PC-3 (cell line): ENCODE data around the gene BTBD7. TPM values are rescaled to one million over a fixed set of nuclear protein-coding genes. Genes with fewer than 3 reads are reported as not detected.

Experiments used
- ATAC-seq: fragments of 200-7000 bp; cut with Tn5 transposase; 2 replicates; pipeline ENCODE4 v1.9.1; 2020; ENCODE audit warnings: mild to moderate bottlenecking, moderate library complexity
- BruUV-seq: library from RNA; stranded (reverse); fragments of 400-500 nt; replicated peaks from 2 replicates; lab custom pipeline; 2021; lab: Mats Ljungman, UMichigan
- CTCF ChIA-PET: fragments of 300-600 bp; sonication (Branson Sonifier 250); formaldehyde crosslinking; loops from one replicate; lab custom pipeline; 2022; ENCODE audit warnings: antibody characterized with exemption; lab: Charles Lee
- POLR2A ChIA-PET: fragments of 300-600 bp; sonication (Branson Sonifier 250); formaldehyde crosslinking; loops from one replicate; lab custom pipeline; 2022; ENCODE audit warnings: antibody characterized with exemption; ENCODE audit not compliant: unreplicated experiment; lab: Charles Lee
- DNase-seq: peaks from one replicate; pipeline ENCODE4 v3.0.0-alpha.2; 2015
- H2AFZ ChIP-seq: fragments of 300-600 bp; sonication (generic); 2 replicates; pipeline ENCODE4 v1.6.0; 2016; ENCODE audit warnings: antibody characterized with exemption, low read length
- H3F3A ChIP-seq: fragments of 300-600 bp; sonication (generic); one replicate; pipeline ENCODE4 v1.6.0; 2017; ENCODE audit warnings: antibody characterized with exemption, low read length, control low read depth, mild to moderate bottlenecking; ENCODE audit not compliant: unreplicated experiment
- H3K27ac ChIP-seq: fragments of 300-600 bp; sonication (generic); 2 replicates; pipeline ENCODE4 v1.5.1; 2016; ENCODE audit warnings: mild to moderate bottlenecking, low read length
- H3K27me3 ChIP-seq: fragments of 300-600 bp; sonication (generic); 2 replicates; pipeline ENCODE4 v1.6.1; 2016; ENCODE audit warnings: low read length, mixed read lengths
- H3K36me3 ChIP-seq: fragments of 300-600 bp; sonication (generic); 2 replicates; pipeline ENCODE4 v1.6.1; 2016; ENCODE audit warnings: low read depth, mixed run types, low read length, mixed read lengths
- H3K4me1 ChIP-seq: fragments of 300-600 bp; sonication (generic); 2 replicates; pipeline ENCODE4 v1.5.1; 2016; ENCODE audit warnings: low read length; ENCODE audit not compliant: insufficient read depth
- H3K4me2 ChIP-seq: fragments of 300-600 bp; sonication (generic); 2 replicates; pipeline ENCODE4 v1.6.0; 2016; ENCODE audit warnings: low read length
- H3K4me3 ChIP-seq: fragments of 300-600 bp; sonication (generic); 2 replicates; pipeline ENCODE4 v1.5.1; 2016; ENCODE audit warnings: mild to moderate bottlenecking, low read length, mixed read lengths
- H3K79me2 ChIP-seq: fragments of 300-600 bp; sonication (generic); 2 replicates; pipeline ENCODE4 v1.6.1; 2017; ENCODE audit warnings: low read length, mixed read lengths
- H3K9ac ChIP-seq: fragments of 300-600 bp; sonication (generic); 2 replicates; pipeline ENCODE4 v1.6.0; 2016; ENCODE audit warnings: mild to moderate bottlenecking, low read length
- H3K9me2 ChIP-seq: fragments of 300-600 bp; sonication (generic); replicated peaks from 2 replicates; pipeline ENCODE4 v1.6.1; 2016; ENCODE audit warnings: mixed run types, low read length, mixed read lengths
- H3K9me3 ChIP-seq: fragments of 300-600 bp; sonication (generic); 2 replicates; pipeline ENCODE4 v1.6.1; 2016; ENCODE audit warnings: low read length, mixed read lengths
- H4K20me1 ChIP-seq: fragments of 300-600 bp; sonication (generic); 2 replicates; pipeline ENCODE4 v1.6.1; 2016; ENCODE audit warnings: low read length, mixed read lengths
- CTCF ChIP-seq: fragments of 300-600 bp; sonication (generic); conservative IDR thresholded peaks from 2 replicates; pipeline ENCODE4 v1.5.1; 2017; ENCODE audit warnings: antibody characterized with exemption, low read depth, mild to moderate bottlenecking, low read length
- EZH2 ChIP-seq: fragments of 300-600 bp; sonication (generic); IDR thresholded peaks from one replicate; pipeline ENCODE4 v1.6.1; 2017; ENCODE audit warnings: antibody characterized with exemption, mild to moderate bottlenecking, low read length; ENCODE audit not compliant: unreplicated experiment
- EZH2phosphoT487 ChIP-seq: fragments of 300-600 bp; sonication (generic); IDR thresholded peaks from 2 replicates; pipeline ENCODE4 v1.6.1; 2018; ENCODE audit warnings: mild to moderate bottlenecking, antibody characterized with exemption, low read length, borderline replicate concordance
- intact Hi-C: fragments of 100-400 bp; cut with micrococcal nuclease; formaldehyde crosslinking; loops from 2 replicates; pipeline ENCODE4 v1.9.0; 2023
- total RNA-seq: library from RNA; depleted of rRNA; stranded (reverse); fragments of >200 nt; gene quantifications from 2 replicates; pipeline ENCODE4 v1.2.3, GENCODE V29; 2014

Gene BTBD7
- total RNA-seq, 1 experiment from 2014 or later: 23.2 TPM

GRCh38 chr14:93322929-93323599 is 9.8 kb downstream of the BTBD7 start:
- H4K20me1 ChIP-seq: peaks cover 38% of the 10 kb centered on the region
- BruUV-seq: no TSS peak

GRCh38 chr14:93320489-93320888 is 12.3 kb downstream of the BTBD7 start:
- Histone ChIP-seq H3K36me3 (peaks cover 15% of the 10 kb centered on the region), H3K79me2 (peaks cover 99% of the 10 kb centered on the region), H3K9me3 (no peaks in the 10 kb centered on the region), H3K9ac (no peak overlapping the region), H4K20me1 (peaks cover 39% of the 10 kb centered on the region), H3K9me2 (no peaks in the 10 kb centered on the region), H3K4me1 (peaks cover 19% of the 10 kb centered on the region), H2AFZ (no peak overlapping the region), H3K27ac (no peak overlapping the region), H3K4me2 (no peak overlapping the region), H3F3A (no peaks in the 10 kb centered on the region), H3K27me3 (no peaks in the 10 kb centered on the region), H3K4me3 (no peak overlapping the region)
- DNase-seq (no peak), ATAC-seq (no peak)
- TF ChIP-seq EZH2phosphoT487 (no peak), CTCF (no peak), EZH2 (no peak)
- ChIA-PET POLR2A (no interaction called here), CTCF (no interaction called here)
- BruUV-seq: no TSS peak
- intact Hi-C loops: no loop called here

More at GRCh38 chr14:93322929-93323599, 9.8 kb downstream of the BTBD7 start:
- Histone ChIP-seq H3K9me3 (no peaks in the 10 kb centered on the region), H3K4me1 (peaks cover 12% of the 10 kb centered on the region), H3K36me3 (peaks cover 14% of the 10 kb centered on the region), H3K27ac (no peak overlapping the region), H3F3A (no peaks in the 10 kb centered on the region), H3K27me3 (no peaks in the 10 kb centered on the region), H3K9me2 (no peaks in the 10 kb centered on the region), H3K79me2 (peaks cover 100% of the 10 kb centered on the region), H3K4me3 (no peak overlapping the region), H3K9ac (no peak overlapping the region), H3K4me2 (no peak overlapping the region), H2AFZ (no peak overlapping the region)
- no peak for TF ChIP-seq EZH2
- no peak for TF ChIP-seq CTCF
- no peak for TF ChIP-seq EZH2phosphoT487
- ChIA-PET CTCF (no interaction called here), POLR2A (no interaction called here)
- DNase-seq (no peak), ATAC-seq (no peak)
- intact Hi-C loops: no loop called here

GRCh38 chr14:93319958-93320357 is 12.9 kb downstream of the BTBD7 start:
- H4K20me1 ChIP-seq: peaks cover 39% of the 10 kb centered on the region
- CTCF ChIA-PET: no interaction called here

More at GRCh38 chr14:93319958-93320357, 12.9 kb downstream of the BTBD7 start:
- H3K27ac ChIP-seq: no peak overlapping the region
- ATAC-seq (0 out of 2 replicates have a peak, but pooled peaks have one; percentile 23), DNase-seq (no peak)
- POLR2A ChIA-PET: no interaction called here
- no peak for TF ChIP-seq EZH2phosphoT487
- no peak for TF ChIP-seq EZH2
- TF ChIP-seq CTCF: no peak
- H3K9me3 ChIP-seq: no peaks in the 10 kb centered on the region
- H3K36me3 ChIP-seq: peaks cover 15% of the 10 kb centered on the region
- no peaks in the 10 kb centered on the region for H3K9me2 ChIP-seq
- intact Hi-C loops: no loop called here
- H3K79me2 ChIP-seq: peaks cover 99% of the 10 kb centered on the region
- no peak overlapping the region for H3K9ac ChIP-seq
- no peaks in the 10 kb centered on the region for H3K27me3 ChIP-seq
- H3K4me3 ChIP-seq: no peak overlapping the region
- no peaks in the 10 kb centered on the region for H3F3A ChIP-seq
- no TSS peak for BruUV-seq
- H2AFZ ChIP-seq: no peak overlapping the region
- H3K4me1 ChIP-seq: peaks cover 19% of the 10 kb centered on the region
- no peak overlapping the region for H3K4me2 ChIP-seq
